Measurements from ENCODE around the gene PLXNA1.

GRCh38 chr3:127027061-127027735 lies 44.3 kb downstream of the PLXNA1 start:
- no peak for TF ChIP-seq GATA3 (IDR thresholded peaks at IDR 0.05; ENCODE audit: low read depth, low read length)
- no peak for TF ChIP-seq GATA2 (IDR thresholded peaks at IDR 0.05; ENCODE audit: low read depth, low read length)

Measured in SH-SY5Y (cell line).